HepG2 (cell line): ENCODE results near the gene ZFAND2A. TPM values are rescaled to one million over a fixed set of nuclear protein-coding genes. Genes with fewer than 3 reads are reported as not detected.

ENCODE experiments used
- ATAC-seq: fragments of 200-7000 bp; cut with Tn5 transposase; 3 replicates; pipeline ENCODE4 v1.9.1; 2020; ENCODE audit warnings: mild to moderate bottlenecking, moderate library complexity
- BruUV-seq: library from RNA; stranded (reverse); fragments of 400-500 nt; replicated peaks from 2 replicates; lab custom pipeline; 2021; lab: Mats Ljungman, UMichigan
- CTCF ChIA-PET: fragments of 300-600 bp; formaldehyde crosslinking; extraction: SDS; loops from one replicate; lab custom pipeline; 2021; ENCODE audit warnings: low total read pairs, inconsistent platforms, low intra/inter-chr PET ratio; lab: Yijun Ruan, JAX
- POLR2A ChIA-PET: fragments of 350-600 bp; sonication (Branson Sonifier 250); formaldehyde crosslinking; loops from one replicate; lab custom pipeline; 2020; ENCODE audit warnings: antibody characterized with exemption, inconsistent platforms; lab: Yijun Ruan, JAX
- DNase-seq: peaks from one replicate; pipeline ENCODE4 v3.0.0-alpha.2; 2015; ENCODE audit warnings: low spot score
- FAIRE-seq: peaks from 3 replicates; lab custom pipeline; 2011; peaks lifted over from hg19 to GRCh38; lab: Jason Lieb, UNC
- H2AFZ ChIP-seq: one replicate; pipeline ENCODE4 v1.6.1; 2011; ENCODE audit warnings: low read length, inconsistent platforms
- H3K27ac ChIP-seq: fragments of 300-600 bp; 3 replicates; pipeline ENCODE4 v1.8.0; 2011; ENCODE audit warnings: mixed run types, mild to moderate bottlenecking, mixed read lengths, low read length, inconsistent platforms; ENCODE audit not compliant: insufficient read depth; ENCODE audit errors: extremely low read length
- H3K27me3 ChIP-seq, 2 experiments: fragments of 200-600 bp in 1 of 2; 2 replicates in 1 of 2; 3 replicates in 1 of 2; pipeline versions ENCODE4 v1.6.0 to v1.8.0; 2011; ENCODE audit warnings: low read length in 2 of 2, mild to moderate bottlenecking in 2 of 2, moderate library complexity in 2 of 2, inconsistent platforms in 1 of 2; ENCODE audit not compliant: insufficient read depth in 2 of 2, control insufficient read depth in 1 of 2
- H3K36me3 ChIP-seq, 2 experiments: fragments of 200-600 bp in 1 of 2; replicated peaks in 1 of 2; 2 replicates in 1 of 2; 3 replicates in 1 of 2; pipeline versions ENCODE4 v1.5.1 to v1.8.0; 2011; ENCODE audit warnings: low read length in 2 of 2, inconsistent platforms in 1 of 2; ENCODE audit not compliant: insufficient read depth in 2 of 2, control insufficient read depth in 1 of 2
- H3K4me1 ChIP-seq: 2 replicates; pipeline ENCODE4 v1.5.1; 2012; ENCODE audit warnings: low read length, inconsistent platforms; ENCODE audit not compliant: insufficient read depth
- H3K4me2 ChIP-seq: 2 replicates; pipeline ENCODE4 v1.6.0; 2011; ENCODE audit warnings: low read depth, low read length, inconsistent platforms
- H3K4me3 ChIP-seq, 3 experiments: fragments of 200-600 bp in 1 of 3; sonication (generic), shearing (Covaris generic) in 1 of 3; replicated peaks in 1 of 3; 2 replicates each; pipeline ENCODE4 v1.5.1; 2011 to 2016; ENCODE audit warnings: low read length in 3 of 3, inconsistent platforms in 2 of 3, low read depth in 2 of 3, mild to moderate bottlenecking in 2 of 3, control low read depth in 1 of 3, mixed read lengths in 1 of 3; ENCODE audit not compliant: insufficient read depth in 1 of 3
- H3K79me2 ChIP-seq: one replicate; pipeline ENCODE4 v1.6.1; 2011; ENCODE audit warnings: low read length, inconsistent platforms; ENCODE audit not compliant: insufficient read depth
- H3K9ac ChIP-seq: 2 replicates; pipeline ENCODE4 v1.6.0; 2011; ENCODE audit warnings: mild to moderate bottlenecking, low read depth, low read length, inconsistent platforms; ENCODE audit not compliant: insufficient read depth
- H3K9me3 ChIP-seq: 2 replicates; pipeline ENCODE4 v1.5.1; 2012; ENCODE audit warnings: mild to moderate bottlenecking, low read length
- H4K20me1 ChIP-seq: 2 replicates; pipeline ENCODE4 v1.6.0; 2011; ENCODE audit warnings: inconsistent platforms, mild to moderate bottlenecking, low read length, moderate library complexity; ENCODE audit not compliant: insufficient read depth
- EEA1 ChIP-seq: sonication (generic); formaldehyde crosslinking; IDR thresholded peaks from 2 replicates; pipeline ENCODE4 v1.5.1; 2020; ENCODE audit warnings: mild to moderate bottlenecking, missing genetic modification reagents, borderline replicate concordance
- GPN1 ChIP-seq: sonication (generic); formaldehyde crosslinking; IDR thresholded peaks from 2 replicates; pipeline ENCODE4 v1.5.1; 2020; ENCODE audit warnings: missing genetic modification reagents, borderline replicate concordance
- JDP2 ChIP-seq: sonication (generic); formaldehyde crosslinking; IDR thresholded peaks from 2 replicates; pipeline ENCODE4 v1.8.1; 2022; ENCODE audit warnings: missing genetic modification reagents, borderline replicate concordance
- JUND ChIP-seq: sonication (generic); formaldehyde crosslinking; IDR thresholded peaks from 2 replicates; pipeline ENCODE4 v1.8.0; 2022; ENCODE audit warnings: mild to moderate bottlenecking, missing genetic modification reagents
- KMT2B ChIP-seq: IDR thresholded peaks from 2 replicates; pipeline ENCODE4 v1.6.1; 2016; ENCODE audit warnings: missing genetic modification reagents, missing compliant biosample characterization
- NR2F6 ChIP-seq, 2 experiments: IDR thresholded peaks; 2 replicates each; pipeline ENCODE4 v1.6.1; 2016; ENCODE audit warnings: antibody characterized with exemption in 1 of 2, mild to moderate bottlenecking in 1 of 2
- ZSCAN20 ChIP-seq: sonication (generic); formaldehyde crosslinking; IDR thresholded peaks from 2 replicates; pipeline ENCODE4 v1.4.0; 2020; ENCODE audit warnings: missing genetic modification reagents, mild to moderate bottlenecking, borderline replicate concordance
- WGBS: methylation state at CpG from one replicate; pipeline ENCODE4 v1.1.6; 2017; ENCODE audit warnings: low lambda C conversion rate; 5-methylcytosine and 5-hydroxymethylcytosine counted together
- in situ Hi-C: cut with HindIII; loops from 2 replicates; pipeline ENCODE4 v1.10.0; 2017; ENCODE audit warnings: low pct_unique_long_range_greater_than_20kb; ENCODE audit not compliant: extremely low pct_ligation_motif_present
- intact Hi-C: fragments of 100-400 bp; cut with micrococcal nuclease; formaldehyde crosslinking; loops from one replicate; pipeline ENCODE4 v1.10.0; 2022; ENCODE audit not compliant: unreplicated experiment
- polyA plus RNA-seq, 8 experiments: library from polyadenylated mRNA; depleted of rRNA in 3 of 8; stranded (reverse) in 7 of 8; unstranded in 1 of 8; fragments of >200 nt; fragmentation: Illumina TruSeq in 4 of 8; extraction: Trizol in 4 of 8; gene quantifications; 2 replicates each; pipeline versions ENCODE4 v1.2.1 to v1.2.3, GENCODE V29; 2011 to 2016; ENCODE audit warnings: low read depth in 4 of 8, missing spikeins in 1 of 8, mixed read lengths in 1 of 8; ENCODE audit not compliant: insufficient read depth in 1 of 8
- total RNA-seq, 5 experiments: library from RNA; depleted of rRNA; stranded (reverse); fragments of >200 nt; fragmentation: Illumina TruSeq; extraction: Trizol; gene quantifications; 2 replicates each; pipeline ENCODE4 v1.2.3, GENCODE V29; 2016; ENCODE audit warnings: low read depth in 1 of 5
- TF ChIP-seq, protein P1 (sequence below): sonication (generic); formaldehyde crosslinking; conservative IDR thresholded peaks from 2 replicates; pipeline ENCODE4 v1.4.0; 2020; ENCODE audit warnings: mild to moderate bottlenecking, missing genetic modification reagents, moderate library complexity
- TF ChIP-seq, protein P2 (sequence below): sonication (generic); formaldehyde crosslinking; IDR thresholded peaks from 2 replicates; pipeline ENCODE4 v1.4.0; 2020; ENCODE audit warnings: mild to moderate bottlenecking, missing genetic modification reagents

ZFAND2A gene
- total and polyA plus RNA-seq, 2 of the 13 experiments (the other 11 are each of a cell fraction or from before 2014, with no cell fraction given), result 140 to 153 TPM

DNA sequence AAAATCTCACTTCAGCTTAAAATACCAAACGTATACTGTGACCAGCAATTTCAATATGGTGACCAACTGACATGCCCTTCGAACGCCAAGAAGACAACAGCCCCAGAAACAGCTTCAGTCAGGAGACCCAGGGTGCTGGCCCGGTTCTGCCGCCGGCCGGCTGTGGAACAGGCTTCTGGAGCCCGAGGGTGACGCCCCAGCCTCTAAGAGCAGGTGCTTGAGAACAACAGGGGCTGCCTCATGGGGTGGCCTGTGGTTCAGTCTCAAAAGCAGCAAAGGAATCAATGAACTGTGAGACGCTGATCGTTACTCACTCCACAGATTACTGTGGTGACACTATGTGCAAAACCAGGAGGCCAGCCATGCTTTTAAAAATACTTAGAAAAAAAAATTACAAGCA is 54.8 kb downstream of the ZFAND2A start:
- peaks cover 0 to 4% of the 10 kb centered on the region in 2 experiments; a peak in 3 of 5 replicates for H3K36me3 ChIP-seq
- no peak for ATAC-seq
- peaks cover 34% of the 10 kb centered on the region for H3K4me1 ChIP-seq
- no TSS peak for BruUV-seq
- H3K9me3 ChIP-seq, result no peaks in the 10 kb centered on the region
- H3K4me2 ChIP-seq, result no peak overlapping the region
- DNase-seq, result no peak
- H3K9ac ChIP-seq, result no peak overlapping the region
- H3K27ac ChIP-seq, result no peak overlapping the region
- H3K4me3 ChIP-seq, result no peak overlapping the region
- TF ChIP-seq, protein P1, sequence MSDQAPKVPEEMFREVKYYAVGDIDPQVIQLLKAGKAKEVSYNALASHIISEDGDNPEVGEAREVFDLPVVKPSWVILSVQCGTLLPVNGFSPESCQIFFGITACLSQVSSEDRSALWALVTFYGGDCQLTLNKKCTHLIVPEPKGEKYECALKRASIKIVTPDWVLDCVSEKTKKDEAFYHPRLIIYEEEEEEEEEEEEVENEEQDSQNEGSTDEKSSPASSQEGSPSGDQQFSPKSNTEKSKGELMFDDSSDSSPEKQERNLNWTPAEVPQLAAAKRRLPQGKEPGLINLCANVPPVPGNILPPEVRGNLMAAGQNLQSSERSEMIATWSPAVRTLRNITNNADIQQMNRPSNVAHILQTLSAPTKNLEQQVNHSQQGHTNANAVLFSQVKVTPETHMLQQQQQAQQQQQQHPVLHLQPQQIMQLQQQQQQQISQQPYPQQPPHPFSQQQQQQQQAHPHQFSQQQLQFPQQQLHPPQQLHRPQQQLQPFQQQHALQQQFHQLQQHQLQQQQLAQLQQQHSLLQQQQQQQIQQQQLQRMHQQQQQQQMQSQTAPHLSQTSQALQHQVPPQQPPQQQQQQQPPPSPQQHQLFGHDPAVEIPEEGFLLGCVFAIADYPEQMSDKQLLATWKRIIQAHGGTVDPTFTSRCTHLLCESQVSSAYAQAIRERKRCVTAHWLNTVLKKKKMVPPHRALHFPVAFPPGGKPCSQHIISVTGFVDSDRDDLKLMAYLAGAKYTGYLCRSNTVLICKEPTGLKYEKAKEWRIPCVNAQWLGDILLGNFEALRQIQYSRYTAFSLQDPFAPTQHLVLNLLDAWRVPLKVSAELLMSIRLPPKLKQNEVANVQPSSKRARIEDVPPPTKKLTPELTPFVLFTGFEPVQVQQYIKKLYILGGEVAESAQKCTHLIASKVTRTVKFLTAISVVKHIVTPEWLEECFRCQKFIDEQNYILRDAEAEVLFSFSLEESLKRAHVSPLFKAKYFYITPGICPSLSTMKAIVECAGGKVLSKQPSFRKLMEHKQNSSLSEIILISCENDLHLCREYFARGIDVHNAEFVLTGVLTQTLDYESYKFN, result no peak
- in situ Hi-C loops (no loop called here), intact Hi-C loops (no loop called here)
- ChIA-PET CTCF (no interaction called here), POLR2A (interaction anchor here (1.1 to 5.1 kb wide), 2 partner anchors 18 to 52 kb away, joined by 5 to 32 read pairs; partner anchors contain the start of gene GPER1)
- H3K79me2 ChIP-seq, result peaks cover 23% of the 10 kb centered on the region
- 97% methylated on average over 11 of the region's 11 CpGs for WGBS
- no peak for FAIRE-seq
- H4K20me1 ChIP-seq, result no peaks in the 10 kb centered on the region
- H3K27me3 ChIP-seq, result no peaks in the 10 kb centered on the region
- no peak overlapping the region for H2AFZ ChIP-seq

DNA sequence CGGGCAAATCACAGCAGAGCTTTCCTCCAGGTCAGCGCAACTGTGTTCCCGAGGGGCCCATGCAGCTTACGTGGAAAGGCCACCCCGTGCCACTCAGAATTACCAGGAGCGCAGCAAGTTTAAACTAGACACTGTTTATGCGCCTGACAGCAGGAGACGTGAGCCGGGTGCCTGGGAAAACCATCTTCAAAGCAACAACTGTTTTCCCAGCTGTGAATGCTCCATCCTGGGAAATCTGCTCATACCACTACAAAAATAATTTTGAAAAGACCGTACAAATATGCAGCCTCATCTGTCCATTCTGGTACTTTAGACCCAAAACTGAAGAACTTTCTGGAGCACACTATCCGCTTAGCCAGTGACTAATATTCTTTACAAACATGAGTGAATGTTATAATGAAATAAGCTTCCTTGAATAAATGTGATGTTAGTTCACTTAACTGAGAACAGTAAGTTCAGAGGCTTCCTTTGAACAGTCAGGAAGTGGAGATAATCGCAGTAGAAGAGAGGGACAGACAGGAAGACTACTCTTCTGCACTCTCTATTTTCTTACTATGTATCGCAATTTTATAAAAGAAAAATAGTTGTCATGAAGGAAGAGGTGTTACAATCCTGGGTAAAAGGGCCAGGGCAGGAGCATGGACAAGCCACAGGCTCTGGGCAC is 55.3 kb downstream of the ZFAND2A start:
- no peak for TF ChIP-seq NR2F6 (IDR thresholded peaks at IDR 0.05)
- no peak for TF ChIP-seq NR2F6 (CRISPR knock-in tag; IDR thresholded peaks at IDR 0.05)
- TF ChIP-seq, protein P2, sequence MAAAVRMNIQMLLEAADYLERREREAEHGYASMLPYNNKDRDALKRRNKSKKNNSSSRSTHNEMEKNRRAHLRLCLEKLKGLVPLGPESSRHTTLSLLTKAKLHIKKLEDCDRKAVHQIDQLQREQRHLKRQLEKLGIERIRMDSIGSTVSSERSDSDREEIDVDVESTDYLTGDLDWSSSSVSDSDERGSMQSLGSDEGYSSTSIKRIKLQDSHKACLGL (CRISPR knock-in tag), result no peak
- no peak for TF ChIP-seq ZSCAN20
- no peak for TF ChIP-seq KMT2B (CRISPR knock-in tag)
- no peak for TF ChIP-seq JDP2 (CRISPR knock-in tag)
- TF ChIP-seq GPN1 (CRISPR knock-in tag), result no peak
- TF ChIP-seq EEA1 (CRISPR knock-in tag), result no peak
- TF ChIP-seq JUND, result no peak
- in situ Hi-C loops, result no loop called here
- ChIA-PET POLR2A (interaction anchor here (1.1 to 5.1 kb wide), 3 partner anchors 13 to 53 kb away, joined by 5 to 59 read pairs (median 32); partner anchors contain the start of gene GPER1), CTCF (no interaction called here)
- H3K36me3 ChIP-seq, result peaks cover 4 to 5% of the 10 kb centered on the region in 2 experiments; a peak in 4 of 5 replicates
- WGBS, result 93% methylated on average over 13 of the region's 13 CpGs
- no peak overlapping the region for H3K27ac ChIP-seq
- FAIRE-seq (no peak), DNase-seq (no peak), ATAC-seq (no peak)
- BruUV-seq, result no TSS peak
- H2AFZ ChIP-seq, result no peak overlapping the region
- no peaks in the 10 kb centered on the region for H3K9me3 ChIP-seq
- intact Hi-C loops, result no loop called here
- H3K79me2 ChIP-seq, result peaks cover 23% of the 10 kb centered on the region
- H3K4me1 ChIP-seq, result peaks cover 34% of the 10 kb centered on the region
- no peaks in the 10 kb centered on the region for H4K20me1 ChIP-seq
- no peaks in the 10 kb centered on the region for H3K27me3 ChIP-seq
- H3K4me2 ChIP-seq, result no peak overlapping the region
- H3K4me3 ChIP-seq, result no peak overlapping the region
- H3K9ac ChIP-seq, result no peak overlapping the region
